NCI-H1694 (cell line): ENCODE measurements around the gene SNX1.
A peak's percentile ranks its signal among the peaks of the same experiment; 100 is the strongest.
"Not testable (repeated sequence)": the region's sequence is repeated elsewhere in the genome, so short reads cannot be mapped to it uniquely, and the experiment has no call there.

ENCODE experiments used
- DNase-seq: peaks from one replicate; lab custom pipeline; 2025; lab: John Stamatoyannopoulos, UW

SNX1 gene

DNA sequence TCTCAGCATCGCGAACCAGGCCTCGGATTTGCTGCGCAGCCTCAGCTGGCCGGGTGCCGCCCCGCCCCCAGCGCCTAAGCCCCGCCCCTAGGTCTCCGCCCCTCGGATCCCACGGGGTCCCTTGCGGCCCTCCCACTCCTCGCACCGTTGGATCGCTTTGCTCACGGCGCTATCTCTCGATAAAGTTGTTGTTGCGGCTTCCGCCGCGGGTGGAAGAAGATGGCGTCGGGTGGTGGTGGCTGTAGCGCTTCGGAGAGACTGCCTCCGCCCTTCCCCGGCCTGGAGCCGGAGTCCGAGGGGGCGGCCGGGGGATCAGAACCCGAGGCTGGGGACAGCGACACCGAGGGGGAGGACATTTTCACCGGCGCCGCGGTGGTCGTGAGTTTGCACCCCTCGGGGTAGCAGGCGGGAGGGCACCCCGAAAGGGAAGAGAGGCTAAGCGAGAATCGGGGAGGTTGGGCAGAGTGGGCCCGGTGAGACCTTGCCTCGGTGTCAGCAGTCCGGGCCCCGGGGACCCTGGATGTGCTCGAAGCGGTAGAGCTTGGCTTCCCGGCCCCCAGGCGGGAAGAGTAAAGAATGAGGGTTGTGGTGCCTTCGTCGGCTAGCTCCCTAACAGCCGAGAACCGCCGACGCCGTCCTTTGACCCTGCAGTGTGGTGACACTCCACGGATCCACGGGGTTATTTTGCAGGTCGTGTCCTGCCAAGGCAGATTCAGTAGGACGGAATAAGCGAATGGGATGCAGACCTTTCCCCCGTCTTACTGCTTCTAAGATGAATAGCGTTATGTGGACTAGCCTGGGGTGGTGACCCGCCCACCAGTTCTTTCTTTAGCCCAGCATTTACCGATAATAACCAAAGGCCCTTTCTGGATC is at the start of gene SNX1:
Gene SNX1, plus strand, starts transcription at position 188 of the 873 bp plus-strand sequence. Its CDS starts 32 bp downstream, at position 220.
- peak; percentile 70 for DNase-seq

DNA sequence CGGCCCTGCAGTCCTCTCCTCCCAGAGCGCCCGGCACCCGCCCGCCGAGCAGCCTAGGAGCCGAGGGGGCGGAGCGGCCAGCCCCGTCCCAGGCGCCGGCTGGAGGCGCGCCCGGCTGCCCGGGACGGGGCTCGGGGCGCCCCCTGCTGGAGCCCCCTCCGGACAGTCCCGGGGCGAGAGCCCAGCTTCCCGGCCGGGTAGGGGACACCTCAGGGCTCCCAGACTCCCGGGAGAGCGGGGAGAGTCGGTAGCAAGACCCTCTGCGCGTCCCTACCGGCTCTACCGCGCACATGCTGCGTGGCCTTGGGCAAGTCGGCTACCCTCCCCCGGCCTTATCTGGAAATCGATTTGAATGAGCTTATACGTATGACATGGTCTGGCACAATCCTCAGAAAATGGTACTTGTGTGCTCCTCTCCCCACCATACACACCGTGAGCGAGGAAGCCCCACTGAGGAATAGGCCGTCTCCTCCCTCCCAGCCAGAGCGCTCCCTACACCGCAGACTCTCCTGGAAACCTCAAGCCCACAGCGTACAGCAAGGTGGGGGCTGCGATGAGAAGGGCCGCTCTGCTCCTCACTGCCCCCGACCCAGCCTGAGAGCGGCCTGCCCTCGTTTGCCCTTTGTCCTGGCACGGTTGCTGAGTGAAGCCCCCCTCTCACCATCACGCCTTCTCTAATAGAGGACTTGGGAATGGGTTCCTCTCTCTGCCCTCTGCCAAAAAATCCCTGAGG is 49.2 kb upstream of the SNX1 start, which contains the start of gene DAPK2:
Gene DAPK2, minus strand, starts transcription at position 65 of the 733 bp plus-strand sequence. CDS start 6,224 bp downstream, outside the sequence.
- DNase-seq = no peak

GRCh38 chr15:64048781-64049460 is 46.9 kb upstream of the SNX1 start:
- no peak for DNase-seq

GRCh38 chr15:64050281-64051092 is 45.3 kb upstream of the SNX1 start:
- DNase-seq = no peak

GRCh38 chr15:64051093-64051402 is 44.7 kb upstream of the SNX1 start:
- no peak for DNase-seq

- DNase-seq = no peak
Measured at GRCh38 chr15:64051407-64052259, 44.1 kb upstream of the SNX1 start.

GRCh38 chr15:64052925-64053491 is 42.8 kb upstream of the SNX1 start:
- DNase-seq = no peak

DNA sequence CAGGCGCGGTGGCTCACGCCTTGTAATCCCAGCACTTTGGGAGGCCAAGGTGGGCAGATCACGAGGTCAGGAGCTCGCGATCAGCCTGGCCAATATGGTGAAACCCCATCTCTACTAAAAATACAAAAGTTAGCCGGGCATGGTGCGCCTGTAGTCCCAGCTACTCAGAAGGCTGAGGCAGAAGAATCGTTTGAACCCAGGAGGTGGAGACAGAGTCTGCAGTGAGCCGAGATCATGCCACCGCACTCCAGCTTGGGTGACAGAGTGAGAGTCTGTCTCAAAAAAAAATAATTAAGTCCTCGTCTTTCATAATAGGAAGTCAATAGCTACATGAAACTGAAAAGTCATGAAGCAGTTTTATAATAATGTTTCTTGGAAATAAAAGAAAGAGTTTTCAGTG is 42.1 kb upstream of the SNX1 start:
- DNase-seq = not testable (repeated sequence)

DNA sequence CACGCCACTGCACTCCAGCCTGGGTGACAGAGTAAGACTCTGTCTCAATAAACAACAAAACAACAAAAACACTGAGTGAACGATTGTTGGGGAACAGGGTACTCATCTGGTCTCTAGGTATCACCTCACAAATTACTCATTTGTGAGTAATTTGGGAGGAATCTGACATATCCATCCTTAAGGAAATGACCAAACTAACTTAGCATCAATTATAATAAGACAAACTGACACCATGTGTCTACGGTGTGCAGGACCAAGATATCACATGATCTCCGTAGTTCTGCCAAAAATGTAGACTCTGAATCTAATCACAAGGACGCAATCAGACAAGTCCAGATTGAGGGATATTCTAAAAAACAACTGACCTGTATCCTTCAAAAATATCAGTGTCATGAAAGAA is 37.5 kb upstream of the SNX1 start:
- no peak for DNase-seq

- not testable (repeated sequence) for DNase-seq
Measured at GRCh38 chr15:64059104-64059503, 36.7 kb upstream of the SNX1 start.

GRCh38 chr15:64060716-64061115 is 35.1 kb upstream of the SNX1 start:
- no peak for DNase-seq

- DNase-seq = no peak
Measured at GRCh38 chr15:64066451-64066850, 29.3 kb upstream of the SNX1 start.

GRCh38 chr15:64067564-64068030 is 28.2 kb upstream of the SNX1 start:
- DNase-seq = peak; percentile 68

- no peak for DNase-seq
Measured at GRCh38 chr15:64068133-64068532, 27.6 kb upstream of the SNX1 start.

DNA sequence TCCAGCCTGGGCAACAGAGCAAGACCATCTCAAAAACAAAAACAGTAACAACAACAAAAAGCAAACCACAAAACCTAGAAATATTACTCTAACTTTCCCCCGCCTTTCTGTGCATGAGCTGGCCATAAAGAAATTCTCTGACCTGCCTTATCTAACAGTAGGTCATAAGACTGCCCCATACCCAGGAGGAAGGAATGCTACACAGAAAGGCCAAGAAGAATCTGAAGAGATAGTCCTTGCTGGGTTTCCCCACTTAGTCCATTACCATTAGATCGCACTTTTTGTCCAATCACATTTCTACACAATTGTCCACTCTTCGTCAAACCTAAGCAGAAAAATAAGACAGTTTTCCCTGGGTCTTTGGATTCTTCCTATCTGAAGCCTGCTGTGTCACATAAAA is 25.7 kb upstream of the SNX1 start:
- no peak for DNase-seq

- no peak for DNase-seq
Measured at GRCh38 chr15:64070965-64071851, 24.6 kb upstream of the SNX1 start.

DNA sequence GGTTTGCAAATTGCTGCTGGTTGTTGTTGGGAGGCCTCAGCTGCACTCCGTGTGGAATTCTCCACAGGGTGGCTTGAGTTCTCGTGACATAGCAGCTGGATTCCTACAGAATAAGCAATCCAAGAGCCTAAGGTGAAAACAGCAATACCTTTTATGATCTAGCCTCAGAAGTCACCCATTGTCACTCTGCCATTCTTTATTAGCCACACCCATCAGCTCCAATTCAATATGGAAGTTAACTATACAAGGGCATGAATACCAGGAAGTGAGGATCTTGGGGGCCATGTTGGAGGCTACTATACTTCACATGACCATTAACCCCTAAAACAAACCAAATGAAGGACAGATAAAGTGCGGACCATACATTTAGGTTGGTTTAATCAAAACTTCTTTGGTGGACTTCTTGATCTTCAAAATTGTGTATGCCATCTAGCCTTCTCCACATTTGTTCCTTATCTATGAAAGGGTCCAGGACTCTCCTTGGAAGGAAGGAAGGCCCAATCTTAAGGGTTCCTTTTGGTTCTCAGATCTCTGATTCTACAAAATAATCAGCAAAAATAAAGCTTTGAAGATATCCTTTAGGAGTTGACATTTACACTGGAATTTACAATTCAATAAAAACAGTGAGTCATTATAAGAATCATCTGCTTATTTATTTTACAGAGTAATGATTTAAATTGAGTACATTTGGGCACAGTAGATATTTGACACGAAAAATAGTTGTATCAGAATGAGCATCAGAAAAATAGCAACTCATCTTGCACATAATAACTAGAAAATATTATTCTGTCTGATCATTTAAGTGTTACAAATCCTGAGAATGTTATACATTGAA is 23.6 kb upstream of the SNX1 start:
- no peak for DNase-seq

- DNase-seq = no peak
Measured at GRCh38 chr15:64072812-64073211, 23.0 kb upstream of the SNX1 start.
